Nephron progenitor cell (in vitro differentiated cells): ENCODE measurements around the gene CHDH.

Source experiments
- DNase-seq: peaks from one replicate; pipeline ENCODE4 v3.0.0; 2021
- H3K27ac Mint-ChIP-seq: 2 replicates; pipeline ENCODE4 v1.8.0; 2021; ENCODE audit warnings: mild to moderate bottlenecking, moderate library complexity, mixed read lengths
- H3K27me3 Mint-ChIP-seq: 2 replicates; pipeline ENCODE4 v1.8.0; 2021; ENCODE audit warnings: mild to moderate bottlenecking, low read depth, mixed read lengths; ENCODE audit not compliant: poor library complexity
- H3K36me3 Mint-ChIP-seq: 2 replicates; pipeline ENCODE4 v1.8.0; 2021; ENCODE audit warnings: low read depth, mixed read lengths
- H3K4me1 Mint-ChIP-seq: 2 replicates; pipeline ENCODE4 v1.8.0; 2021; ENCODE audit warnings: mixed read lengths
- H3K4me3 Mint-ChIP-seq: 2 replicates; pipeline ENCODE4 v1.8.0; 2021; ENCODE audit warnings: mild to moderate bottlenecking, moderate library complexity, mixed read lengths
- H3K9me3 Mint-ChIP-seq: 2 replicates; pipeline ENCODE4 v1.8.0; 2021; ENCODE audit warnings: mild to moderate bottlenecking, moderate library complexity, mixed read lengths
- TF ChIP-seq, protein P1 (sequence below): fragments of 200-600 bp; sonication (generic); IDR thresholded peaks from 2 replicates; pipeline ENCODE4 v1.5.0; 2021; ENCODE audit warnings: antibody characterized with exemption

The CHDH gene

DNA sequence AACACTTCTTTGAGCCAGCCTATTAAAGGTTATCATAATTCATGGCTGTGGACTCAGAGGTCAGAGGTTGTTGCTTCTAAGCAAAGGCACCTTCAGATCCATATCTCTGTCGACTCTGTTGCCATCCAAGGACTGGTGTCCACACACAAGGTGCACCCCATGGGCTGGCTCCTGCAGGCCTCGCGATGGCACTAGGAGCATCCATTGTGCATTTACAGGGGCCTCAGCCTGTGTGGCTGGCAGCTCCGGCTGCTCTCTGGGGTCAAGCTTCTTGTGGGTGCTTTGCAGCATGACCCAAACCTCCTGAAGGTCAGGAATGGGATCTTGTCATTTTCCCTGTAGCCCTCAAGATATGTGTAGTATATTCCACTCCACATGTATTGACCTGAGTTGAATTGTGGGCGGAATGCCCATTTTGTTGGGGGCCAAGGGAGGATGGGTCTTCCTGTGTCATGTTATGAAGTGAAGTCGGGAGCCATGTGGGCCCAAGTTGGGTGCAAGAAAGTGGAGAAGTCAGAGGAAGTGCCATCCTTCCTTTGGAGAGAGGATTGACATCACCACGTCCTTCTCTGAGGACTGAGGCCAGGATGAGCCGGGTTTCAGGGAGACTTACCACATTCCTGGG is 43.9 kb downstream of the CHDH start:
- Mint-ChIP-seq H3K27me3 (peaks cover 11% of the 10 kb centered on the region), H3K9me3 (no peaks in the 10 kb centered on the region), H3K4me1 (peaks cover 30% of the 10 kb centered on the region), H3K36me3 (no peaks in the 10 kb centered on the region), H3K4me3 (no peak overlapping the region), H3K27ac (peak overlapping the region; percentile 26)
- DNase-seq, result no peak
- TF ChIP-seq, protein P1, sequence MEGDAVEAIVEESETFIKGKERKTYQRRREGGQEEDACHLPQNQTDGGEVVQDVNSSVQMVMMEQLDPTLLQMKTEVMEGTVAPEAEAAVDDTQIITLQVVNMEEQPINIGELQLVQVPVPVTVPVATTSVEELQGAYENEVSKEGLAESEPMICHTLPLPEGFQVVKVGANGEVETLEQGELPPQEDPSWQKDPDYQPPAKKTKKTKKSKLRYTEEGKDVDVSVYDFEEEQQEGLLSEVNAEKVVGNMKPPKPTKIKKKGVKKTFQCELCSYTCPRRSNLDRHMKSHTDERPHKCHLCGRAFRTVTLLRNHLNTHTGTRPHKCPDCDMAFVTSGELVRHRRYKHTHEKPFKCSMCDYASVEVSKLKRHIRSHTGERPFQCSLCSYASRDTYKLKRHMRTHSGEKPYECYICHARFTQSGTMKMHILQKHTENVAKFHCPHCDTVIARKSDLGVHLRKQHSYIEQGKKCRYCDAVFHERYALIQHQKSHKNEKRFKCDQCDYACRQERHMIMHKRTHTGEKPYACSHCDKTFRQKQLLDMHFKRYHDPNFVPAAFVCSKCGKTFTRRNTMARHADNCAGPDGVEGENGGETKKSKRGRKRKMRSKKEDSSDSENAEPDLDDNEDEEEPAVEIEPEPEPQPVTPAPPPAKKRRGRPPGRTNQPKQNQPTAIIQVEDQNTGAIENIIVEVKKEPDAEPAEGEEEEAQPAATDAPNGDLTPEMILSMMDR, result no peak

DNA sequence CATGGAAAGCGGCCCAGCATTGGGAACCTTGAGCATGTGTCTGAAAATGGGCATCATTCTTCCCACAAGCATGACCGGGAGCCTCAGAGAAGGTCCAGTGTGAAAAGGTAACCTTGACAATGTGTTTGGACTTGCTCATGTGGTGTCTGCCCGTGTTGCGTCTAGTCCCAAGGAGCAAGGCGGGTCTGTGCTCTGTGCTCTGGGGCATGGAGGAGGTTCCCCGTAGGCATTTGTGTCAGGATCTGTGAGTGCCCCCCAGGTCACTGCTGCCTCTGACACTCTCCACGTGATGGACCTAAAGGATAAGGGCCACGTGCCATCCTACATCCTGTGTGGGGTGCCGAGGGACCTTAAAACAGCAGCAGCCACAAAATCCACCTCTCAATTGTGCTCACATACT is 44.9 kb downstream of the CHDH start:
- Mint-ChIP-seq H3K4me3 (no peak overlapping the region), H3K27ac (no peak overlapping the region), H3K4me1 (peaks cover 19% of the 10 kb centered on the region), H3K9me3 (no peaks in the 10 kb centered on the region), H3K36me3 (no peaks in the 10 kb centered on the region), H3K27me3 (peaks cover 7% of the 10 kb centered on the region)
- DNase-seq, result no peak
- TF ChIP-seq, protein P1, result no peak

DNA sequence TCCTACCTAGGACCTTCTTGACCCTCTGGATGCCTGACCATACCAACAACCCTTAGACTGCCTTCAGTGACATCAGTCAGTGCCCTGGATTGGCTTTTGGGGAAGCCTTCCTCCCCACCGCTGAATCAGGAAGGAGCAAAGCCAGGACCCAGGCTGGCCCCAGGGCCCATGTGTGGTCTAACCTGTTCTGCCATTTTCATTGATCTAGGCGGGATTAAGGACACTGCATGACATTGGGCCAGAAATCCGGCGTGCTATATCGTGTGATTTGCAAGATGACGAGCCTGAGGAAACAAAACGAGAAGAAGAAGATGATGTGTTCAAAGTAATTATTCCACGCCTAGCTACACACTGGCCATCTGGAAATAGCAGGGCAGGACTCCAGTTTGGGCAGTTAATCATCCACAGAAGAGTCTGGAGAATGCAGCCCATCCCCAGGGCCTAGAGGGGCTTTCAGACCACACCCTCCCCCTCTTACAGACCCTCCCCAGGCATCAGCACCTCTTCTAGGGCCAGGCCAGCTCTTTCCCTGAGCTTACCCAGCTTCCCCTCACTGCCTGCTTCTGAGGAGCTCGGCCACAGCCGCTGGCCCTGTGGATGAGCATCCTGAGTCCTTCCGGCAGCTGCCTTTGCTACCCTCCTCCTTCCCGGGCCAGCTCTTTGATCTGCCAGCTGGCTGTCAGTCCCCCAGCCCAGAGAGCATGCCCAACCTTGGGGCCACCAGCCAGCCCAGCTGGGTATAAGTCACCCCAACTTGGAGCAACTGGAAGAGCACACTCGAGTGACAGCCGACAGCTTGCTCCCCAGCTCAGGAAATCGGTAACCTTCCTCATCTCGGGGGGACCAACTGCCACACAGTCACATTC is 45.9 kb downstream of the CHDH start:
- no peaks in the 10 kb centered on the region for H3K9me3 Mint-ChIP-seq
- peaks cover 18% of the 10 kb centered on the region for H3K4me1 Mint-ChIP-seq
- H3K4me3 Mint-ChIP-seq, result no peak overlapping the region
- H3K27ac Mint-ChIP-seq, result no peak overlapping the region
- H3K36me3 Mint-ChIP-seq, result no peaks in the 10 kb centered on the region
- H3K27me3 Mint-ChIP-seq, result peaks cover 3% of the 10 kb centered on the region
- TF ChIP-seq, protein P1, result no peak
- no peak for DNase-seq

DNA sequence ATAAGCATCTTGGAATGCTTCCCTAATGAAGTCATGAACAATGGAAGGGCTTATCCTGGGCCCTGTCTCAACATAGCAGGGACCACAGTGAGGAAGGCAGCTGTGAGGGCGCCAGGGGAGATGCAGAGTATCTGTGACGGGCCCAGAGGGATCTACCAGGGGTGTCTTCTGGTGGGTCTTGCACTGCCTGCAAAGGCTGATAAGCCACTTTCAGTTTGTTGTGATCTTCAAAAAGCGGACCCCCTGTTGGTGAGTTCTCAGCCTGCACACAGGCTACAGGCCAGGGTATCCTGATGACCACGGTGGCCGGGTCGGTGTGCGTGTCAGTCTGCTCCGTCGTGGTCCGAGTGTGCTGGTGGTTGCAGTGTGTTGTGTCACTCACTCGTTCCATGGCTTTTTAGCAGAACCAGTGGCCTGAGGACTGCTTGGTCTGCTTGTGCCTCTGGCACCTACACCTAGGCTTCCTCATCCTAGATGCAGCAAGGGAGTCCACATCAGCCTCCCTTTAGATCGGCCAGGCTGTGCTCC is 46.8 kb downstream of the CHDH start:
- no peaks in the 10 kb centered on the region for H3K36me3 Mint-ChIP-seq
- peaks cover 9% of the 10 kb centered on the region for H3K4me1 Mint-ChIP-seq
- TF ChIP-seq, protein P1, result no peak
- no peak overlapping the region for H3K27ac Mint-ChIP-seq
- H3K4me3 Mint-ChIP-seq, result no peak overlapping the region
- DNase-seq, result no peak
- H3K9me3 Mint-ChIP-seq, result no peaks in the 10 kb centered on the region
- H3K27me3 Mint-ChIP-seq, result peaks cover 3% of the 10 kb centered on the region

DNA sequence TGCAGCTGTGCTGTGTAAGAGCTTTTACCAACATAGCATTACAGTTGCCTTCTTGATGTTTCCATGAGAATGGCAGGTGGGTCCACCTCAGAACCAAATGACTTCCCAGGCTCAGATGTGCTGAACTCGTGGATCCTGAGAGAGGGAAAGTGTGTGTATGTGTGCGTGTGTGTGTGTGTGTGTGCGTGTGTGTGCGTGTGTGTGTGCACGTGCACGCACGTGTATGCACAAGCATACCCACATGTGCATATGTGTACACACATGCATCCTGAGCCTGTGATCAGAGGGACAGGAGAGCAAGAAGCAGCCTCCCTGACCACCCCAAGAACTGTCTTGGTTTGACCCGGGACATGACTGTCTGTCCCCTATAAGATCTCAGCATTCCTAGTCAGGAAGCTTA is 48.1 kb downstream of the CHDH start:
- Mint-ChIP-seq H3K4me3 (no peak overlapping the region), H3K9me3 (no peaks in the 10 kb centered on the region), H3K4me1 (no peaks in the 10 kb centered on the region), H3K27ac (no peak overlapping the region), H3K36me3 (no peaks in the 10 kb centered on the region), H3K27me3 (no peaks in the 10 kb centered on the region)
- DNase-seq, result no peak
- TF ChIP-seq, protein P1, result no peak
